HG03280 (cell line): ENCODE results near the gene PIMREG.

Experiments
- ATAC-seq: cut with Tn5 transposase; IDR thresholded peaks from one replicate; pipeline ENCODE4 v1.9.1; 2021; ENCODE audit warnings: mild to moderate bottlenecking, moderate library complexity; ENCODE audit not compliant: unreplicated experiment

Gene PIMREG

DNA sequence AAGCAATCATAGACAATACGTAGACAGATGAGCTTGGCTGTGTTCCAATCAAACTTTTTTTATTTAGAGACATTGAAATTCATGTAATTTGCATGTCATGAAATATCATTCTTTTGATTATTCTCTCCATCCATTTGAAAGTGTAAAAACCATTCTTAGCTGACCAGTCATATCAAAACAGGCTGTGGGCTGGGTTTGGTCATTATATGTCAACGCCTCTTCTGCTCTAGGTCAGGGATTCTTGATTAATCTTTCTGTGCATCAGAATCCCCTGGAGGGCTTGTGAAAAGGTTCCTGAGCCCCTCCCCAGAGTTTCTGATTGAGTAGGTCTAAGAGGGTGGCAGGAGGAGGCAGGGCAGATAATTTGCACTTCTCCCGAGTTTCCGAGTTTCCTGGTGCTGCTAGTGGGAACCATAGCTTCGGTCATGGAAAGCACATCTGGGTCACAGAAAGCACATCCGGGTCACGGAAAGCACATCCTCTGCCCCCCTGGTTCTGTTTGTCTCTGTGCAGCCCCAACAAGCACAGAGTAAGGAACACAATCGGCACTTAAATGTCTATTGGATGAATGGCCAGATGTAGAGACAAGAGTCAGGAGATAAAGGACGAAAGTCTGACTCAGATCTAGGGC, 16.4 kb downstream of the PIMREG start:
- ATAC-seq: no peak

DNA sequence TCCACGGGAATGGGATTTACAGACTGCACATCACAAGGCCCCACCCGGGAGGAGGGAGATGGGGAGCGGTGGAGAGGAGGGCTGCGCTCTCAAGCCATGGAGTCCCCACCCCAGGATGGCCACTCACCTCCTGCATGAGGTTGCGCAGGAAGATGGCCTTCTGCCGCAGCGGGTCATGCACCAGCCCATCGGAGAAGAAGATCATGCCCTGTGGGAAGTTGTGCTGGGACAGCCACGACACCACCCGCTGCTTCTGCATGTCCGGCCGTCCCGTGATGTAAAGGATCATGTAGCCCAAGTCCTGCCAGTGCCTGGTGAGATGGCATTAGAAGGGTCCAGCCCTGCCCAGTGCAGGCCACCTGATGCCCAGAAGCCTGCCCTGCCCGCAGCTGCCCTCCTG, 17.0 kb downstream of the PIMREG start:
- no peak for ATAC-seq

DNA sequence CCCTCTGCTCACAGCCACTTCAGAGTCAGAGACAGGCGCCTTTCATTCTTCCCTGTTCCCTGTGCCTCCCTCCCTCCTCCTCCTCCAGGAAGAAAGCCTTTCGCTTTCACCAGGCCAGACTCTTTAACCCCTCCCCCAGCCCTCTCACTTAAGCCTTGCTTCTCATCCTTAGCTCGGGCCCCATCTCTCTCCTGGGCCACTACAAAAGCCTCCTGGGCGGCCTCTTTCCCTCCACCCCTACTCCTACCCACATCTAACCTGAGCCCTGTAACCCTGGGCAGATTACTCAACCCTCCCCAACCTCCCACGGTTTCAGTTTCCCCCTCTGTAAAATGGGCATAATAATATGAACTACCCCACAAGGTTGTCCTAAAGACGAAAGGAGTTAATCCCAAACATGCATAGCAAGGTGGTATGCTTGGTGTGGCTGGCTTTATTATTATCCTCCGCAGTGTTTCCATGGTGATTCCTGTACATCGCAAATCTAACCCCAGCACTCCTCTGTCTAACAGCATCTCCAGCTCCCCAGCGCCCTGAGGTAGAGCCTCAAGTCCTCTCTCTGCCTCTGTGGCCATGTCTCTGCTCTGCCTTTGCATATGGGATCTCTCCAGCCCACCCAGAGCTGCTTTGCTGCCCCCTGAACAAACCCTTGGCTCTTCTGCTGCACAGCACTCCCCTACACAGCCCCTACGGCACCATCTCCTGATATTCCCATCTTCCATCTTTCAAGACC, 17.7 kb downstream of the PIMREG start:
- no peak for ATAC-seq

DNA sequence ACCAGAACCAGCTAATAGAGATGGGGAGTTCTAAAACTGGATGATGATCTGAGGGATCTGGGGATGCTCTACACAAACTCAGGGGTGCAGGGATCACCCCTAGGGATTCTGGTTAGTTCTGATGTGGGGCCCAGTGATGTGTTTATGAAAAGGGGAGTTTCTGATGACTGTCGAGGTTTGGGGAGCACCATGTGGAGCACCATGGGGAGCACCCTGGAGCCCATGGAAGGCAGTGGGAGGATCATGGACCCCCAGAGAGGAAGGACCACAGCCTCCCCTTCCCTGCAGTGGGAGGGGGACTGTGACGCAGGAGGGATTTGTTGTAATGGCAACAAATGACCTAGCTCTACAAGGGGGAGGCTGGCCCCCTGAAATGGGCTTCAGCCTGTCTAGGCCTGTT, 18.4 kb downstream of the PIMREG start:
- ATAC-seq: no peak

DNA sequence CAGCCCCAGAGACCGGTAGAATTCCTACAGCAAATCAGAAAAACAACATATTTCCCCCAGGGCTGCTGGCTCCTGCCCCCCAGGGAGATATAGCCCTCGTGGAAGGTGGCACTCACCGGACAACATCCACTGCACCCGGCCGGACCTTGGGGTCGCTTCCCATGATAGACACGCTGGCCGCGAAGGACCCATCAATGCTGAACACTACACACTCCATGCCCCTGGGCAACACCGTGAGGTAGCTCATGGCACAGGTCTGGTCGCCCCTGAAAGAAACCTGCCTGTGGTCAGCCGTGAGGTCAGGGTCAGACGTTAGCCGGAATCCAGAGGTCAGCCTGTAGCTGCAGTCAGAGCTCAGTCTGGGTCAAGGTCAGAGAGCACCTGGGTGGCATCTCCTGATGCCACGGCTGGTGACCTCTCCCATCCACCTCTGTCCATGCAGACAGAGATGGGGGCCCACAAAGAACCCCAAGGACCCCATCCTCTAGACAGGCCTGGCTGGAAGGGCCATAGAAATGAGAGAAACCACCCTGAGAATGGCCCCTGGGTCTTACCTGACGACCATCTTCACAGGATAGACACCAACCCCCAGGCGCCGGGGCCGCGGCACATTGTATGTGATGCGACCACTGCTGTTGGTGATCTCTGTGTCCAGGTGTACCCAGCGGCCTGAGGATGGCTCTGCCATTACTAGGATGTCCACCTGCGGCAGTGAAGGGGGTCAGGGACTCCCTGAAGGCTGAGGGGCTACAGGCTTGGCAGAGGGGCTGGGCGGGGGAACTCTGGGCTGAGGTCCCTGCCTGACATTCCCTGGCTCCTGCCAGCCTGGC, 19.6 kb downstream of the PIMREG start:
- no peak for ATAC-seq

DNA sequence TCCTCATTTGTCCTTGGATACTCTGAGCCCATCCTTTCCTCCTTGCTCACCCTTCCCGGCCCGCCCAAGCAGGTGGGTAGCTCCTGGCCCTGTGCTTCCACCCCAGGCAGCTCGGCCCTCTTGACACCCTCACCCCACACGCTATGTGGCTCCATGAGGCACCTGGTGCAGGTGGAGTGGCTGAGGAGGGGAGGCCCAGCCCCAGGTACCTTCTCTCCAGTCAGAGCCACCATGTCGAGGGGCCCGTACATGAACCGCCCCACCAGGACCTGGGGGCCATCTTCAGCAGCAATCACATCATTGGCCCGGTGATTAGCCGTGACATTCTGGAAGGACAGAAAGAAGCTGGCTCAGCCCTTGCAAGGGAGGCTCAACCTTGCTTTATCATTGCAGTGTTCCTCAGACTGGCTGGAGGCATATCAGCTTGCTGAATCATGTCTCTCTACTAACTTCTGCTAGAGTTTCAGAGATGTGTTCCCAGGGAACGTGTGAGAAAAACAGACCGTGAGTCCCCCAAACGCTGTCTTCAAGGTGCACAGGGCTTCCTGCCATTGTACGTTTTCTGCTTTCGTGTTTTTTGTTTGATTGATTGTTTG, 20.3 kb downstream of the PIMREG start:
- no peak for ATAC-seq

DNA sequence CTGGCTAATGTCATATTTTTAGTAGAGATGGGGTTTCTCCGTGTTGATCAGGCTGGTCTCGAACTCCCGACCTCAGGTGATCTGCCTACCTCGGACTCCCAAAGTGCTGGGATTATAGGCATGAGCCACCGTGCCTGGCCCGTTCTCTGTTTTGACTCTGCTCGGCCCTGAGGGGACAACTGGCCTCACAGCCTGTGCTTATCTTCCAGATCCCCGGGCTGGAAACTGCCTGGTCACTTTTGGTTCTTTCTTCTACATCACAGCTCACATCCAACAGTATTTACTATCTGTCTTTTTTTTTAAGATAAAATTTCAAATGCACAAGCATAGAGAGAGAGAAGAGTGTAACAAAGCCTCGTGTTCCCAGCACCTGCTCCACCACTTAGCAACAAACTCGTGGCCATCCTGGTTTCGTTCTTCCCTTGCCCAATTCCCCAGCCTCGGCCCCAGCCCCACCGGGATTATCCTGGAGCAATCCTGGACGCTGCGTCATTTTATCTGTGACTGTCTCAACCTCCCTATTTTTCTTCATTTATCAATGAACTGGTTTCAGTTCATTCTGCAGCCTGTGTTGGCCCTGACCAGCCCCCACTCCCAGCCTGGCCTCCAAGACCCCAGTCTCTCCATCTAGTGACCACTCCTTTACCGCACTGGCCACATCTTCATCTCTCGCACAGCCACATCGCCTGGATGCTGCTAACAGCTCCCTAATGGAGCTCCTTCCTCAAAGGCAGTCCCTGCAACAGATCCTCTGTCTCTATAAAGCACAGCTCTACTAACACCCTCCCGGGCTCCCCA, 21.1 kb downstream of the PIMREG start:
- no peak for ATAC-seq

DNA sequence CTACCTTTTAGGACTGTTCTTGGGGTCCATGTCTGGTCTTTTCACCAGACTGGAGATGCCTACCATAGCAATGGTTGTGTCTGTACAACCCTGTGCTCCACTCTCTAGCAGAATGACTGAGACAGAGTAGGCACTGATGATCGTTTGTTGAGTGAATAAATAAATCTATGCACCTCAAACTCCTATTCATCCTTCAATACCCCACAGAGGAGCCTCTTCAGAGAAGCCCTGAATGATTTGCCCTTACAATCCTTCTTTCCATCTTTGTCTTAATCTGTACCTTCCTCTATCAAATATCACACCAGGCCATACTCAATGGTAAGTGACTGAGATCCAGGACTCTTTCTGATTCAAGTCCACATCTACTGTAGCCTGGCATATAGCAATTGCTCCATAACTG, 23.3 kb downstream of the PIMREG start:
- ATAC-seq: no peak

DNA sequence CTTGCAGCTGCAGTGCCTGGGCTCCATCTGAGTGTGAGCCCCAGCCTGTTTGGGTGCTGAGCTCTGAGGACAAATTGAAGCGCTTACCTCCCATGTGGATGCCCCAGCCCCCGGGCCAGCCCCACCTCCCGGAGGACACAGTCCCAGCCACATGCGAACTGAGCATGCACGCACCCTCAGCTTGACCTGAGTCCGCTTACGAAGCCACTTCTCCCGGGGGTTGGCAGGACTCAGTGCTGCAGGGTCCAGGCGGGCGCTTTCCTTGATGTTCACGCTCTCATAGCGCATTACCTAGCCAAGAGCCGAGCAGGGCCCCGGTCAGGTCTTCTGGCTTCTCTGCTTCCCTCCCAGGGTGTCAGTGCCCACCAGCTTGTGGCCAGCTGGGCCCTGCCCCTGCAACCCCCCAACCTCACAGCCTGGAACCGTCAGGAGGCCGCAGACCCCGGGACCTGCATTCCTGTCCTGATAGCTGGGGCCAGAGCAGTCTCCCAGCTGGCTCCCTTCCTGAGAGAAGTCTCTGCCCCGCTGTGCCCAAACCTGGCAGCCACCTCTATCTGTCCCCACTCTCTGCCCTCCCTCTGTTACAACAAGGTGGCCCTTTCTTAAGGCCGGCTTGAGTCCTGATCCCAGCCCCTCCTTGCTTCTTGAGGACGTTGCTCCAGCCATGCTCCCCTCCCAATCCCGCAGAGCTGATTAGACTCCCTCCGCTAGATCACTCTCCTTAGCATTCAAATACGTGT, 24.0 kb downstream of the PIMREG start:
- ATAC-seq: no peak

DNA sequence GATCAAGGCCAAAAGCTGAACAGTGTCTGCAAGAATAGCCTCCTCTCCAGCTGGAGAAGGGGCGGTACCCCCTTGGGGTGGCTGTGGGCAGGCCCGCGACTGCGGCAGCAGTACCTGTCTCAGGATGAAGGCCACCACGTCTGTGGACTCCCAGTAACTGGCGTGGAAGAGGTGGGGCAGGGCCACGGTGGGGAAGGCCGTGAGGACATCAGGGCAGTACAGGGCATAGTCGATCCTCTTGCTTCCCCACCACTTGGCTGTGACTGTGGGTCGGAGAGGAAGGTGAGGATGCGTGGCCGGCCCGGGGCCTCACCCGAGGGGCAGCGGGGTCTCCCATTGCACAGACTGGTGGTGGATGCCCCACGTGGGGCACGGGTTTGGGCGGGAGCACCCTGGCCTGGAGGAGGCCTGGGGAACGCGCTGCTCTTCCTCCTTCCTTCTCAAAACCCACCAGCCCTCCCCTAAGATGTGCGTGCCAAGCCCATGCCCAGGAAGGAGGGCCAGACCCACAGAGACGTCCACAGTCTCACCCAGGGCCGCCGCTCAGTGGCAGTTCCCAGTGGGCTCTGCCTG, 26.0 kb downstream of the PIMREG start:
- ATAC-seq: no peak

DNA sequence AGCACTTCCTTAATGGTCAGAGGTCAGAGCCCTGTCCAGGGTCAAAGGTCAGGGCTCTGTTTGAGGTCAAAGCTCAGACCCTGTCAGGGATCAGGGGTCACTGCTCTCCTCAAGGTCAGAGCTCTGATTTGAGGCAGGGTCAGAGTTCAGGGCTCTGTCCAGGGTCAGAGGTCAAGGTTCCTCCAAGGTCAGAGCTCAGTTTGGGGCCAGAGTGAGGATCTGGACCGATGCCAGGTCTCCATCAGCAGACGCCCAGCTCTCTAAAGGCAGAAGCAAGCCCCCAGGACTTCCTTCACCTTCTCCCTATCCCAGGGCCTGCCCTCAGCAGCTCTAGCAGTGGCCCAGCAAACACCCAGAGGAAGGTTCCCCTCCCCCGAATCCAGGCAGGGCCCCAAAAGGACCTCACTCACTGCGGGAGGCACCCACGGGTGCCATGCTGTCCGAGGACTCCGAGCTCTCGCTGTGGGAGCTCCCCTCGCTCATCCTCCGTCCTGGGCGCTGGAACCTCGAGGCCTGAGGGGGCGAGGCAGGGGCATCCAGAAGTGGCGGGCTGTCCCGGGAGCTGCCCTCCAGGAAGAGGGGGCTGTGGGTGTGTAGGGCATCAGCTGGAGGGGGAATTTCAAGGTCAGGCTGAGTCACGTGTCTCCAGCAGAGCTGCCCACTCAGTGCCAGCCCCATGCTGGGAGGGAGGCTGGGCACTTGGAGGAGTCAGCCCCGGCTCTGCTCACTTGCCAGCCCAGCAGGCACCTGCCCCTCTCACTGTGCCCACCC, 26.7 kb downstream of the PIMREG start:
- ATAC-seq: no peak

DNA sequence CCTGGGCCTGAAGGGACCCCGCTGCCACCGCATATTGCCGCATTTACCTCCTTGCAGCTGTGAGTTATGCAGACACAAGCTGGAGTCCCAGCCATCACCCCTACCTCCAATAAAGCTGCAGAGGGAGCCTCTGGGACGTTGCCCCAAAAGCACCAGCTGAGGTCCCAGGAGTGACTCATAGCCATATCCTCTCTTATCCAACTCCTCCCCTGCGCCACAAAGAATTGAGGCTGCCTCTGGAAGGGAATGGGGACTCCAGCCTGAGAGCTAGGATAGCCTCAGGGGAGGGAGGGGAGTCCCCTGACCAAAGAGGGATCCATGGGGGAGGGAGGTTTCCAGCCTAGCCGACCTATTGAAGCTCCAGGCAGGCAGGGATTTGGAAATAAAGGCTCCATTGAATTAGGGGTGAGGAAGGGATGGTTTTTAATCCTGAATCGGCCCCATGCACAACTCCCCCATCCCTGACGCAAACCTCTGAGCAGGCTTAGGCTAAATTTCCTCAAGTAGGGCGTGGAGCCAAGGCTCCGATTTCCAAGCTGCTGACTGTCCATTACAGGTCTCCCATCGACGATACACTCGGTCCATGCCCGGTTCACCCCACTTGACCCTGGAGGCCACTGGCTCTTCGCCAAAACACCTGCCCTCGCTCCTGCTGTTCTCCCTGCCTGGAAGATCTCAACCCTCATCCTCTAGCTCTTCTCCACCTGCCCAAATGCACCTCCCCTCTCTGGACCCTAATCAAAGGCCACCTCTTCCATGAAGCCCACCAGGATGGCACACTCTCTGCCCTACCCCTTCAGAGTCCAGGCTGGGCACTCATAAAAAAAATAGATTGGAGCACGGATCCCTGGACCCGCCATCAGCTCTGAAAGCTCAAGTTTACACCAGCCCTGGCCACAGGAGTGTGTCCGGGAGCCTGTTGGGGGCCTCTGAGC, 27.5 kb downstream of the PIMREG start:
- no peak for ATAC-seq

DNA sequence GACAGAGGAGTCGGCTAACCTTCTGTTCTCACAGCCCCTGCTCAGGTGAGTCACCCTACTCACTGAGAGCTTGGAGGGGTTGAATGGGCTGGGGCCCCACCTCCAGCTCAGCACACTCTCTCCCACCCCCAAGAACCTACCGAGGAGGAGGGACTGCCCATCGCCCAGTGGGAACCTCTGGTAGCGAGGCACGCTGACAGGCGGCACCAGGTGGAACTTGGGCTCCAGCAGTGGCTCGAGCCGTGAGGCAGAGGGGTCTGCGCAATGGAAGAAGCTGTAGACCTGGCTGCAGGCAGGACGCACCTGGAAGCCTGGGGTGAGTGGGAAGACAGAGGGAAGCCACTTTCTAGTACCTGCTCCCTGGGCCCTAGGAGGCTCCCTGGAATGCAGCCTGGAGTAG, 28.3 kb downstream of the PIMREG start:
- ATAC-seq: no peak

DNA sequence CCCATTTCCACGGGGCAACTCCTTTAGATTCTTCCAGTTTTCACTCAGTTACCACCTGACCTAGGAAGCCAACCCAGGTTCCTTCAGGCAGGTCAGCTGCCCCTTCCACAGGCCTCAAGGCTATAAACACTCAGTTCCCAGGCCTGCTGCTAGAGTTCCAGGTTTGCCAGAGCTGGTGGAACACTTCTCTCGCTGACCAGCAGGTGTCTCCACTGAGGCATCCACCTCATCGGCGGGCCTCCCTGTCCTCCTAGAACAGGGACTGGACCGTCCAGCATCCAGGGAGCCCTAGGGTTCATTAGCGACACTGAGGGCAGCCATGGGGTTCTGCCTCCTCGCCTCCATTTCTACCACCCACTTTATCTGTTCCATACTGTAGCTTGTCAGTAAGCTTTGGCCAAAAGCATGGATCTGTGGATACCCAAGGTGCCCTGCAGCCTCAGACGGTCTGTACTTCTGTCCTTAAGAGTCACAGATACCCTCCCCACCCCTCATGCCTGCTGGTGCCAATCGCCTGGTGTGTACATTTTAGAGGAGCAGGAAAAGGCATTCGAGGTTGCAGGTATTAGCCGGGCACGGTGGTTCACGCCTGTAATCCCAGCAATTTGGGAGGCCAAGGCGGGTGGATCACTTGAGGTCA, 29.0 kb downstream of the PIMREG start:
- ATAC-seq: no peak

DNA sequence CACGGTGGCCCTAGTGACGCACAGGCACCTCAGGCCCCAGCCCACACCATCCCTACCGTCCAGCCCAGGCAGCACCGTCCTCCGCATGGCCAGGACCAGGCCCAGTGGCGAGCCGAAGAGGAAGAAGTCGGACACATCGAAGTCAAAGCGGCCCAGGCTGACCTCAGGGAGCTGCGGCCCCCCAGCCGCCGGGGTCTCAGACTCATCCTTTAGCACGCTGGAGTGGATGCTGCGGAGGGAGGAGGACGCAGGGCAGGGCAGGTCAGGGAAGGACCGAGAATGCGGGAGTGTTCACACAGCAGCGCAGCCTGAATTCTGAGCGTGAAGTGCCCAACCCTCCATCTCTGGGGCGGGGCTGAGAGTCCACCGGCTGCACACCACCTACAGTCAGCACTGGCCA, 30.1 kb downstream of the PIMREG start:
- ATAC-seq: no peak

DNA sequence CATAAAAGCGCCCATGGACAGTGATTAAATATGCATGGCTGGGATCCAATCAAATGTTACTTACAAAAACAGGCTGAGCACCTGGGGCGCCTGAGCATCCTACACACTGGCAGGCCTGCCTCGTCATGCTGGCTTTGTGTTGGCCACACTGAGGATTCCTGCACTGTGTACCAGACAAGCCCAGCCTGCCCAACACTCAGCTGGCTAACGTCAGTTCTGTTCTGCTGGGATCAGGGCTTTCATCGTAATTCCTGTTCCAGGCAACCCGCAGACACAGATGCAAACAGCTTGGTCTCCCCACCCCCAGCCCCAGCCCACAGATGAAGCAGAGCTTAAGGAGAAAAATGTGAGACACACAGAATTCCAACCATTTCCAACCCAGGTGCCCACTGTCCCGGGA, 30.7 kb downstream of the PIMREG start:
- no peak for ATAC-seq

DNA sequence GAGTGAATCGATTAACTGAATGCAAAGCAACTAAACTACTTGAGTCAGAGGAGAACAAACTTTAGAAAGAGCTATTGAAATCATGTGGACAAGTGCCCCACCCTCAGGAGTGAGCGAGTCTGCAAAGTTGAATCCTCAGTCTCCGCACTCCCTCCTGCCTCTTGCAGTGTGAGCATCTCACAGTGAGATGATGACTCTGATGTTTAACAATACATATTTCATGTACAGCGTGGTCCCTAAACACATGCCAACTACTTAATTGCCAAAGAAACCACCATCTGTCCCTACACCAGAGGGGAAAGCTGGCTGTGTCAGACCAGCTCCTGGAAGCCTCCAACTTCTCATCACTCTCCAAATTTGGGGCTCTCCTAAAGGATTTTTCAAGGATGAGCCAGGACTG, 31.2 kb downstream of the PIMREG start:
- ATAC-seq: no peak
